ENCODE data around the gene FZR1.
"Not testable (repeated sequence)": the region's sequence is repeated elsewhere in the genome, so short reads cannot be mapped to it uniquely, and the experiment has no call there.

The FZR1 gene

GRCh38 chr19:3517638-3518037, 11.5 kb downstream of the FZR1 start:
- no peak for DNase-seq

- no peak for DNase-seq
Measured at GRCh38 chr19:3518255-3518654, 12.1 kb downstream of the FZR1 start.

- no peak for DNase-seq
Measured at GRCh38 chr19:3518659-3519058, 12.5 kb downstream of the FZR1 start.

GRCh38 chr19:3519126-3519525, 13.0 kb downstream of the FZR1 start:
- DNase-seq: no peak

GRCh38 chr19:3520166-3521103, 14.3 kb downstream of the FZR1 start:
- no peak for DNase-seq

GRCh38 chr19:3521104-3521445, 15.0 kb downstream of the FZR1 start:
- DNase-seq: no peak

- DNase-seq: no peak
Measured at GRCh38 chr19:3522421-3523360, 16.6 kb downstream of the FZR1 start.

GRCh38 chr19:3523361-3524077, 17.4 kb downstream of the FZR1 start:
- no peak for DNase-seq

DNA sequence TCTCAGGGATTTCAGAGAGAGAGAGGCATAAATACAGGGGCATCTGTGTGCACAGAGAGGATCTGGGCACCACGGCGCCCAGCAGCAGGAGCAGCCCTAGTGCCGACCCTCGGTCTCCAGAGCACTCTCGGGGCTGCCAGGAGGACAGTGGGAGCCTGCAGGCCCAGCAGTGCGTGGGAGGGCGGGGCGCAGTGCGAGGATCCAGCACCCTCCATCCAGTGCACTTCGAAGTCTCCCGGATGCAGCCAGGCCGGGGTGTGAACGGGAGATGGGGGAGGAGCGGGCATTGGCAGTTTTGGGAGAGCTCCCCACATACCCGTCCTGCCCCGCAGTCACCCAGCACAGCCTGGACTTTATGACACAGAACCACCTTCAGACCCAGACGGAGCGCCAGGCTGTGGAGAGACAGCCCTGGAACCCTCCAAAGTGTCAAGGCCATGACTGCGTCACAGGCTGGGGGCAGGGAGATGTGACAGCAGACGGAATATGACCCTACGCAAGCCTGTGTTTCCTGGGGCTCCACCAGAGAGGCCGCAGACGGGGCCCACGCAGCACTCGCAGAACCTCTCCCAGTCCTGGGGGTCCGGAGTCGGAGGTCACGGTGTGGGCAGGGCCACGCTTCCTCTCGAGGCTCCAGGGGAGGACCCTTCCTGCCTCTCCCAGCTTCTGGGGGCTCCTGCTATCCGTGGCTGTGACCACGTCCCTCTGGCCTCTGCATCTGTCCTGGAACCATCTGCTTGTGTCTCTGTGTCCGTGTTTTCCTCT, 18.1 kb downstream of the FZR1 start:
- no peak for DNase-seq

DNA sequence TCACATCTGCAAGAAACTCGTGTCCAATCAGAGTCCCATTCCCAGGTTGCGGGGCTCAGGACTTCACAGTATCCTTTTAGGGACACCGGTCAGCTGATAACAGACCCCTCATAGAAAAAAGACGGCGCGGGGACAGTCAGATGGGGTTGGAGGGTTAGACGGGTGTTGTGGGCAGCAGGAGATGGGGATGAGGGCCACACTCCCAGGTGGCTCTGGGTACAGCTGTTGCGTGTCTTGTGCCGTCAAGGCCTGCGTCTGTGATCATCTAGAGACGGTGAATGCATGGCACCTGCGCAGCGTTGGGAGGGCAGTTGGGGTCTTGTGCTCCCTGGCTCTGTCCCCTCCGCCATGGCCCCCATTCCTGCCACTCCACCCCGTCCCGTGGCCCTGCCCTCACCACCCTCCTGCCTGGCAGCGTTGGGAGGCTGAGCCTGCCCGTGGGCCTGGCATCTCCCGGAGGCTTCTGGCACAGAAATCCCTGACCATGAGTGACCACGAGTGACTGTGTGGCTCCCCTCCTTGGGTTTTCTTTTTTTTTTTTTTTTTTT, 18.9 kb downstream of the FZR1 start:
- no peak for DNase-seq

DNA sequence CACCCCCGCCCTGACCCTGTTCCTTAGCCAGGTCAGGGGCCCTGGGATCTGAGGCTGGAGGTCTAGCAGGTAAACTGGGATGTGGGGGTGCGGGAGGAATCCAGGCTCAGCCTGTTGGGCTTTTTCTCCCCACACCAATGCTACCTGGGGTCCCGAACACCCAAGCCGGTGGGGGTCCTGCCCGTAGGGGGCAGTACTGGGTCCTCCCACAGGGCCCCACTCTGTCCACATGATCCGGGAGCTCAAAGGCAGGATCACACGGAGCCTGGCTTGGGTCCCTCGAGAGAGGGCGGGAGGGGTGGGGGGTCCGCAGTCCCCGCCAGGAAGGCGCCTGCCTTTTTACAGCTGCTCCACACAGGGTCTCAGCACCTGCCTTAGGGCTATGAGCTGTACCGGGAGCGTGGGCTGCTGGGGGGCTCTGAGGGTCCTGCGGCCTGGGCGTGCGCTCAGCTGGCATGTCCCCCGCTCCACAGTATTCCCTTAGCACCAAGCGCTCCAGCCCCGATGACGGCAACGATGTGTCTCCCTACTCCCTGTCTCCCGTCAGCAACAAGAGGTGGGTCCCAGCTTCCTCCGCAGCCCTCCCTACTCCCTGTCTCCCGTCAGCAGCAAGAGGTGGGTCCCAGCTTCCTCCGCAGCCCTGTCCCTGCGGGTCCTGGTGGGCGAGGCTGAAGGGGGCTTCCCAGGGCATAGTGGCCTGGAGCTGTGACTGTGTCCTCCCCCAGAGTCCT, 20.6 kb downstream of the FZR1 start:
- no peak for DNase-seq

DNA sequence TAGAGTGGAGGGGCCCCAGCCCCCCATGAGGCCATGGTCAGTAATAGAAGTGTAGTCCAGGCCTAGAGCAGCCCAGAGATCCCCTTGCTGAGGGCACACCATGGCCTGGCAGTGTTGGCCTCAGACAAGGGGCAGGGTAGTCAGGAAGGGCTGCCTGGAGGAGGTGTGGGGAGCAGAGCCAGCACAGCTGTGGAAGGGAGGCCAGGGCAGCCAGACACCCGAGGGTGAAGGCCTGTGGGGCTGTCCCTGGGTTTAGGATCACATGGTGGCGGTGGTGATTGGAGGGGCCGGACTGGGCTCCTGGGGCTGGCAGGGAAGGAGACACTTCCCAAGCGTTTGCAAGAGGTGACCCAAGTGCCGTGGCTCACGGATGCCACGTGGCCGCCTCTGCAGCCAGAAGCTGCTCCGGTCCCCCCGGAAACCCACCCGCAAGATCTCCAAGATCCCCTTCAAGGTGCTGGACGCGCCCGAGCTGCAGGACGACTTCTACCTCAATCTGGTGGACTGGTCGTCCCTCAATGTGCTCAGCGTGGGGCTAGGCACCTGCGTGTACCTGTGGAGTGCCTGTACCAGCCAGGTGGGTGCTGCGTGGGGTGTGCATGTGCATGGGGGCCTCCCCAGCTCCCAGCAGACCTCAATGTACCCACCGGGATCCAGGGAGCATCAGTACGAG, 21.3 kb downstream of the FZR1 start:
- DNase-seq: no peak

DNA sequence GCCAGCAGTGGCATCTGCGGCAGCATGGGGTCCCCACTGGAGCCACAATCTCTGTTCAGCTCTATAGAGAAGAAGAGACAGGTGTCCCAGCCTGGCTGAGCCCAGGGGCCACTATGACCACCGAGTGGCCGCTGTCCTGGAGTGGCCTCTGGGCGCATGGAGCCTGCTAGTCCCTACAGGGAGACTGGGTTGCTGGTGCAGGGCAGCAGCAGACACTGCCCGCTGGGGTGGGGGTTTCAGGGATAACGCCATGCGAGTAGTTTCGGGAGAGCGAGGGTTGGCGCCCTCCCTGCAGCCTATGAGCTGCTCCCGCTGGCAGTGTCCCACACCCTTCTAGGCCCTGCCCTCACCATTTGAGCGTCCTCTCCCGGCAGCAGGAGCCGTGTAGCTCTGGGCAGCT, 22.0 kb downstream of the FZR1 start:
- no peak for DNase-seq

DNA sequence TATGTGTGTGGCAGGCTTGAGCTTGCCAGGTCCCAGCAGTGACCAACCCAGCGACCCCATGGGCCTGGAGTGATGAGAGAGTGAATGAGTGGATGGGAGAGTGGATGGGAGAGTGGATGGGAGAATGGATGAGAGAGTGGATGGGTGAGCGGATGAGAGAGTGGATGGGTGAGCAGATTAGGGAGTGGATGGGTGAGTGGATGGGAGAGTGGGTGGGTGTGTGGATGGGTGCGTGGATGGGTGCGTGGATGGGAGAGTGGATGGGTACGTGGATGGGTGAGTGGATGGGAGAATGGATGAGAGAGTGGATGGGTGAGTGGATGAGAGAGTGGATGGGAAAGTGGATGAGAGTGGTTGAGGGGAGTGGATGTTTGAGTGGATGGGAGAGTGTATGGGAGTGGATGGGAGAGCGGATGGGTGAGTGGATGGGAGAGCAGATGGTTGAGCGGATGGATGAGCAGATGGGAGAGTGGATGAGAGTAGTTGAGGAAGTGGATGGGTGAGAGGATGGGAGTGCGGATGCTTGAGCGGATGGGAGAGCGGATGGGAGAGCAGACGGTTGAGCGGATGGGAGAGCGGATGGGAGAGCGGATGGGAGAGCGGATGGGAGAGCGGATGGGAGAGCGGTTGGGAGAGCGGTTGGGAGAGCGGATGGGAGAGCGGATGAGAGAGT, 22.6 kb downstream of the FZR1 start:
- DNase-seq: no peak

DNA sequence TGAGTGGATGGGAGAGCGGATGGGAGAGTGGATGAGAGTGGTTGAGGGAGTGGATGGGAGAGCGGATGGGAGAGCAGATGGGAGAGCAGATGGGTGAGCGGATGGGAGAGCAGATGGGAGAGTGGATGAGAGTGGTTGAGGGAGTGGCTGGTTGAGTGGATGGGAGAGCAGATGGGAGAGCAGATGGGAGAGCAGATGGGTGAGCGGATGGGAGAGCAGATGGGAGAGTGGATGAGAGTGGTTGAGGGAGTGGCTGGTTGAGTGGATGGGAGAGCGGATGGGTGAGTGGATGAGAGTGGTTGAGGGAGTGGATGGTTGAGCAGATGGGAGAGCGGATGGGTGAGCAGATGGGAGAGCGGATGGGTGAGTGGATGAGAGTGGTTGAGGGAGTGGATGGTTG, 23.2 kb downstream of the FZR1 start:
- not testable (repeated sequence) for DNase-seq

GRCh38 chr19:3530389-3530788, 24.3 kb downstream of the FZR1 start:
- DNase-seq: no peak

DNA sequence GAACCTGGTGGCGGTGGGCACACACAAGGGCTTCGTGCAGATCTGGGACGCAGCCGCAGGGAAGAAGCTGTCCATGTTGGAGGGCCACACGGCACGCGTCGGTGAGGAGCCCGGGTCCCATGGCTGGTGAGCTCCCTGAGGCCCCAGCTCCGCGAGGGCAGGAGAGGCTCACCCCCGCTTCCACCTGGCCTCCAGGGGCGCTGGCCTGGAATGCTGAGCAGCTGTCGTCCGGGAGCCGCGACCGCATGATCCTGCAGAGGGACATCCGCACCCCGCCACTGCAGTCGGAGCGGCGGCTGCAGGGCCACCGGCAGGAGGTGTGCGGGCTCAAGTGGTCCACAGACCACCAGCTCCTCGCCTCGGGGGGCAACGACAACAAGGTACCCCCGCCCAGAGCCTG, 25.6 kb downstream of the FZR1 start:
- DNase-seq: no peak

DNA sequence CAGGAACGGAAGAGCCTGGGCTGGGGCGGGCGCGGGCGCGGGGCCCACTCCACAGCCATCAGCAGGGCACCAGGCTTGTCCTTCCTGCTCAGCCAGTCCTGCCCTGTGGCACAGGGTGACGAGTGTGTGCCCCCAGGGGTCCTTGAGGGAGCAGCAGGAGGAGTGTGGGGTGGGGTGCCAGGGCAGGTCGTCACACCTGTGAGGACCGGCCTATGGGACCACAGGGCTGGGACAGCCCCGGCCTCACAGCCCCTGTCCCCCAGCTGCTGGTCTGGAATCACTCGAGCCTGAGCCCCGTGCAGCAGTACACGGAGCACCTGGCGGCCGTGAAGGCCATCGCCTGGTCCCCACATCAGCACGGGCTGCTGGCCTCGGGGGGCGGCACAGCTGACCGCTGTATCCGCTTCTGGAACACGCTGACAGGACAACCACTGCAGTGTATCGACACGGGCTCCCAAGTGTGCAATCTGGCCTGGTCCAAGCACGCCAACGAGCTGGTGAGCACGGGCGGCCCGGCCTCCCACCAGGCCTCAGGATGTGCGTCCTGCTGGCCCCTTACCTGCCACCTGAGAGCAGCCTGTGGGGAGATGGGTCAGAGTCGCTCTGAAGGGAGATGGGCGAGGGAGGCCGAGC, 26.2 kb downstream of the FZR1 start:
- DNase-seq: no peak

- no peak for DNase-seq
Measured at GRCh38 chr19:3533033-3533432, 26.9 kb downstream of the FZR1 start.

Measured in GOT3 (cell line).